ENCODE measurements around the gene BANP.

The BANP gene

GRCh38 chr16:88064011-88064888 is 113.0 kb downstream of the BANP start:
- Histone ChIP-seq H3K9me3 (no peaks in the 10 kb centered on the region), H3K27me3 (no peaks in the 10 kb centered on the region), H3K36me3 (peaks cover 11% of the 10 kb centered on the region), H3K4me1 (no peaks in the 10 kb centered on the region), H3K4me3 (ENCODE audit: low read depth, low read length) (no peak overlapping the region)
- no peak for DNase-seq
- TF ChIP-seq CTCF (IDR thresholded peaks at IDR 0.05; ENCODE audit: low read depth, low read length), result no peak

GRCh38 chr16:88064889-88065746 is 113.9 kb downstream of the BANP start:
- H3K36me3 ChIP-seq, result peaks cover 4% of the 10 kb centered on the region
- H3K27me3 ChIP-seq, result no peaks in the 10 kb centered on the region
- no peaks in the 10 kb centered on the region for H3K9me3 ChIP-seq
- TF ChIP-seq CTCF (IDR thresholded peaks at IDR 0.05; ENCODE audit: low read depth, low read length), result no peak
- DNase-seq, result no peak
- no peak overlapping the region for H3K4me3 ChIP-seq (ENCODE audit: low read depth, low read length)
- H3K4me1 ChIP-seq, result no peaks in the 10 kb centered on the region

- TF ChIP-seq CTCF (IDR thresholded peaks at IDR 0.05; ENCODE audit: low read depth, low read length), result no peak
- H3K36me3 ChIP-seq, result no peaks in the 10 kb centered on the region; the same call in none of the 2 replicates
- no peaks in the 10 kb centered on the region for H3K4me1 ChIP-seq
- H3K27me3 ChIP-seq, result no peaks in the 10 kb centered on the region
- no peaks in the 10 kb centered on the region for H3K9me3 ChIP-seq
- H3K4me3 ChIP-seq (ENCODE audit: low read depth, low read length), result no peak overlapping the region
- no peak for DNase-seq
These were observed 114.5 kb downstream of the BANP start for GRCh38 chr16:88065747-88066142.

GRCh38 chr16:88066234-88066633 is 115.0 kb downstream of the BANP start:
- H3K27me3 ChIP-seq, result no peaks in the 10 kb centered on the region

GRCh38 chr16:88066680-88067529 is 115.7 kb downstream of the BANP start:
- Histone ChIP-seq H3K4me1 (no peaks in the 10 kb centered on the region), H3K4me3 (ENCODE audit: low read depth, low read length) (no peak overlapping the region), H3K36me3 (no peaks in the 10 kb centered on the region; the same call in none of the 2 replicates), H3K27me3 (no peaks in the 10 kb centered on the region), H3K9me3 (no peaks in the 10 kb centered on the region)
- no peak for DNase-seq
- no peak for TF ChIP-seq CTCF (IDR thresholded peaks at IDR 0.05; ENCODE audit: low read depth, low read length)

More at GRCh38 chr16:88066234-88066633, 115.0 kb downstream of the BANP start:
- no peaks in the 10 kb centered on the region; the same call in none of the 2 replicates for H3K36me3 ChIP-seq
- no peak overlapping the region for H3K4me3 ChIP-seq (ENCODE audit: low read depth, low read length)
- no peaks in the 10 kb centered on the region for H3K4me1 ChIP-seq
- DNase-seq, result no peak
- H3K9me3 ChIP-seq, result no peaks in the 10 kb centered on the region
- no peak for TF ChIP-seq CTCF (IDR thresholded peaks at IDR 0.05; ENCODE audit: low read depth, low read length)
